H1 (cell line): ENCODE measurements around the gene PRMT3. TPM values are rescaled to one million over a fixed set of nuclear protein-coding genes. Genes with fewer than 3 reads are reported as not detected.

Experiments used
- BRCA1 ChIP-seq: IDR thresholded peaks from 2 replicates; pipeline ENCODE4 v1.6.1; 2012; ENCODE audit warnings: low read depth, low read length, improper control_type of control experiment
- CBX5 ChIP-seq: fragments of 300-800, 300-1000 bp; sonication (generic); IDR thresholded peaks from 2 replicates; pipeline ENCODE4 v1.7.1; 2016; ENCODE audit warnings: antibody characterized with exemption, low read length, low read depth
- CTBP2 ChIP-seq: IDR thresholded peaks from 2 replicates; pipeline ENCODE4 v1.7.0; 2011; ENCODE audit warnings: borderline replicate concordance, mild to moderate bottlenecking, moderate library complexity, mixed read lengths, low read length; ENCODE audit not compliant: insufficient read depth, insufficient read length
- HDAC2 ChIP-seq, 2 experiments: fragments of 300-600 bp in 1 of 2; sonication (generic) in 1 of 2; IDR thresholded peaks; 2 replicates each; pipeline ENCODE4 v1.6.1; 2011 to 2012; ENCODE audit warnings: low read depth in 2 of 2, low read length in 2 of 2, mild to moderate bottlenecking in 2 of 2, moderate library complexity in 2 of 2, borderline replicate concordance in 1 of 2, inconsistent platforms in 1 of 2
- JUND ChIP-seq: IDR thresholded peaks from 2 replicates; pipeline ENCODE4 v1.6.1; 2011; ENCODE audit warnings: mild to moderate bottlenecking, improper control_type of control experiment, low read length
- NRF1 ChIP-seq: IDR thresholded peaks from 2 replicates; pipeline ENCODE4 v1.6.1; 2011; ENCODE audit warnings: mild to moderate bottlenecking, low read depth, low read length, improper control_type of control experiment
- RXRA ChIP-seq: IDR thresholded peaks from 2 replicates; pipeline ENCODE4 v1.6.1; 2011; ENCODE audit warnings: low read depth, mild to moderate bottlenecking, low read length, moderate library complexity; ENCODE audit not compliant: insufficient read depth
- SP1 ChIP-seq: IDR thresholded peaks from 2 replicates; pipeline ENCODE4 v1.6.1; 2011; ENCODE audit warnings: low read depth, low read length
- polyA plus RNA-seq, 7 experiments: library from polyadenylated mRNA; depleted of rRNA in 3 of 7; stranded (reverse) in 5 of 7; unstranded in 2 of 7; fragments of >200 nt in 5 of 7; fragments of 200-250 nt in 2 of 7; gene quantifications; 1 replicate in 5 of 7; 2 replicates in 1 of 7; 4 replicates in 1 of 7; pipeline versions ENCODE4 v1.2.1 to v1.2.3, GENCODE V29; 2011 to 2013; ENCODE audit warnings: missing spikeins in 2 of 7, mixed read lengths in 2 of 7
- total RNA-seq: library from RNA; stranded (reverse); fragmentation: NEBNext Ultra II Directional; extraction: Animal tissue kit (Norgen Biotek cat#: 25700); gene quantifications from 2 replicates; pipeline ENCODE4 v1.2.1, GENCODE V29; 2021

PRMT3 gene
- total and polyA plus RNA-seq, 2 of the 8 experiments (the other 6 are each of a cell fraction or from before 2014, with no cell fraction given) = 11.2 to 26.5 TPM

- TF ChIP-seq HDAC2 (IDR thresholded peaks at IDR 0.05; ENCODE audit: borderline replicate concordance in 1 of 2, low read depth in 2 of 2, low read length in 2 of 2) = 0 out of 4 replicates have a peak, but pooled peaks of 1 of the 2 experiments have one; percentile 24
- no peak for TF ChIP-seq RXRA
- TF ChIP-seq BRCA1 = no peak
- no peak for TF ChIP-seq SP1
- TF ChIP-seq NRF1 = no peak
- TF ChIP-seq CTBP2 = no peak
- TF ChIP-seq JUND = no peak
- TF ChIP-seq CBX5 = no peak
- TF ChIP-seq, all 59 proteins: peak for 5
These were observed 135.0 kb downstream of the PRMT3 start (continued) for GRCh38 chr11:20522536-20522935.
